ENCODE data around the gene PRDM2.
"Not testable (repeated sequence)": the region's sequence is repeated elsewhere in the genome, so short reads cannot be mapped to it uniquely, and the experiment has no call there.

PRDM2 gene

GRCh38 chr1:13681921-13682320 lies 18.1 kb upstream of the PRDM2 start:
- no peak for DNase-seq (ENCODE audit: low read depth)
- H3K4me3 ChIP-seq (ENCODE audit: low read length): no peak overlapping the region
- no peak for TF ChIP-seq CTCF (conservative IDR thresholded peaks at IDR 0.05; ENCODE audit: low read depth, low read length)

GRCh38 chr1:13682444-13682843 lies 17.5 kb upstream of the PRDM2 start:
- no peak for DNase-seq (ENCODE audit: low read depth)
- H3K4me3 ChIP-seq (ENCODE audit: low read length): no peak overlapping the region
- TF ChIP-seq CTCF (conservative IDR thresholded peaks at IDR 0.05; ENCODE audit: low read depth, low read length): no peak

GRCh38 chr1:13683206-13683605 lies 16.8 kb upstream of the PRDM2 start:
- no peak overlapping the region for H3K4me3 ChIP-seq (ENCODE audit: low read length)
- DNase-seq (ENCODE audit: low read depth): no peak
- TF ChIP-seq CTCF (conservative IDR thresholded peaks at IDR 0.05; ENCODE audit: low read depth, low read length): no peak

- peak; percentile 42 for DNase-seq (ENCODE audit: low read depth)
- no peak overlapping the region for H3K4me3 ChIP-seq (ENCODE audit: low read length)
- no peak for TF ChIP-seq CTCF (conservative IDR thresholded peaks at IDR 0.05; ENCODE audit: low read depth, low read length)
Measured at GRCh38 chr1:13687151-13687715, 12.8 kb upstream of the PRDM2 start.

- not testable (repeated sequence) for H3K4me3 ChIP-seq (ENCODE audit: low read length); DNase-seq (ENCODE audit: low read depth)
Measured at GRCh38 chr1:13693094-13693493, 6.9 kb upstream of the PRDM2 start.

- no peak for DNase-seq (ENCODE audit: low read depth)
- TF ChIP-seq CTCF (conservative IDR thresholded peaks at IDR 0.05; ENCODE audit: low read depth, low read length): no peak
- H3K4me3 ChIP-seq (ENCODE audit: low read length): no peak overlapping the region
Measured at GRCh38 chr1:13694886-13695684, 4.9 kb upstream of the PRDM2 start.

GRCh38 chr1:13697738-13698137 lies 2.2 kb upstream of the PRDM2 start:
- no peak overlapping the region for H3K4me3 ChIP-seq (ENCODE audit: low read length)
- TF ChIP-seq CTCF (conservative IDR thresholded peaks at IDR 0.05; ENCODE audit: low read depth, low read length): no peak
- DNase-seq (ENCODE audit: low read depth): no peak

Data from retinal pigment epithelial cell (primary cell).